HL-60 (cell line): ENCODE data around the gene STAT4.

Source experiments
- DNase-seq, 2 experiments: peaks; one replicate each; pipeline ENCODE4 v3.0.0-alpha.2; 2010 to 2020; ENCODE audit warnings: low read depth in 1 of 2, low spot score in 1 of 2
- H3K27ac ChIP-seq: fragments of 250-450 bp; sonication (Bioruptor Pico); replicated peaks from 2 replicates; pipeline ENCODE4 v1.5.1; 2020; ENCODE audit warnings: mild to moderate bottlenecking, moderate library complexity
- H3K27me3 ChIP-seq: fragments of 250-450 bp; sonication (Bioruptor Pico); 2 replicates; pipeline ENCODE4 v1.5.1; 2021; ENCODE audit warnings: mild to moderate bottlenecking, moderate library complexity; ENCODE audit not compliant: insufficient read depth, poor library complexity, severe bottlenecking
- H3K4me3 ChIP-seq: replicated peaks from 2 replicates; pipeline ENCODE4 v1.5.1; 2011; ENCODE audit warnings: mild to moderate bottlenecking, control low read depth, low read length; ENCODE audit not compliant: insufficient read depth
- CTCF ChIP-seq: IDR thresholded peaks from one replicate; pipeline ENCODE4 v1.5.1; 2011; ENCODE audit warnings: low read length, control low read depth, inconsistent platforms; ENCODE audit not compliant: insufficient read depth
- GABPA ChIP-seq: IDR thresholded peaks from 2 replicates; pipeline ENCODE4 v1.6.1; 2012; ENCODE audit warnings: low read depth
- POLR2AphosphoS5 ChIP-seq: IDR thresholded peaks from 2 replicates; pipeline ENCODE4 v1.6.1; 2012; ENCODE audit warnings: low read depth
- REST ChIP-seq: IDR thresholded peaks from 2 replicates; pipeline ENCODE4 v1.6.1; 2012; ENCODE audit warnings: low read depth; ENCODE audit not compliant: insufficient replicate concordance
- SPI1 ChIP-seq: IDR thresholded peaks from 2 replicates; pipeline ENCODE4 v1.6.1; 2012; ENCODE audit warnings: low read depth, mild to moderate bottlenecking, borderline replicate concordance

The STAT4 gene

GRCh38 chr2:191039616-191040015 lies 111.2 kb downstream of the STAT4 start:
- TF ChIP-seq CTCF: no peak
- no peak for TF ChIP-seq SPI1
- TF ChIP-seq GABPA: no peak
- no peak for TF ChIP-seq POLR2AphosphoS5
- TF ChIP-seq REST: no peak
- Histone ChIP-seq H3K27me3 (no peaks in the 10 kb centered on the region), H3K4me3 (no peak overlapping the region), H3K27ac (no peak overlapping the region)
- DNase-seq: no peak

GRCh38 chr2:191038741-191039140 lies 112.1 kb downstream of the STAT4 start:
- no peak for TF ChIP-seq SPI1
- no peak for TF ChIP-seq POLR2AphosphoS5
- no peak for TF ChIP-seq REST
- TF ChIP-seq GABPA: no peak
- no peak for TF ChIP-seq CTCF

DNA sequence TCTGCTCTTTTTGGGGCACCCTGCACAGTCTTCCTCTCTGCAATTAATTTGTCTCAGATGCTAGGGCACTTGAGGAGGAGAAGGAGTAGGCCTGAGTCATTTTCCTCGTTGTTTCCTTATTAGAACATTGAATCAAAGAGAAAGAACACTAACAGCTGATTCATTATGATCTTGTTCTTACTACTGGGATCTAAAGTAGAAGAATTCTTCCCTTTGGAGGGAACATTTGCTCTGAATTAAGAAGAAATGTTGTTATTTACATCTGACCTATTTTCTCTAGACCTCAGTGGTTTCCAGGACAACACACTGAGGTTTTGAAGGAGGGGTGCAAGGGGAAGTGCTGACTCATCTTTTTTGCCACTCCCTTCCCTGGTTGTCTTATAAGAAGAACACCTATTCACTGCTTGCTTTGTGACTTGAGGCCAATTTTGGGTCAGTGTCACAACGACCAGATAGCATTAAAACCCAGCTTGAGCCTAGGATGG lies 112.5 kb downstream of the STAT4 start:
- Histone ChIP-seq H3K27ac (no peak overlapping the region; the same call in 1 of the 2 replicates), H3K4me3 (no peak overlapping the region), H3K27me3 (no peaks in the 10 kb centered on the region)
- peak in 1 of 2 experiments; percentile 39 for DNase-seq
- no peak for TF ChIP-seq POLR2AphosphoS5
- TF ChIP-seq GABPA: no peak
- TF ChIP-seq REST: no peak
- TF ChIP-seq CTCF: no peak
- no peak for TF ChIP-seq SPI1

More at GRCh38 chr2:191038741-191039140, 112.1 kb downstream of the STAT4 start:
- no peak overlapping the region for H3K4me3 ChIP-seq
- DNase-seq: no peak
- H3K27ac ChIP-seq: no peak overlapping the region
- no peaks in the 10 kb centered on the region for H3K27me3 ChIP-seq
